Stimulated activated naive CD8-positive, alpha-beta T cell treated with anti-CD3 and anti-CD28 coated beads, Interleukin-15, amount 100 ng/mL, for 72 hours (primary cell): Measurements from ENCODE around the gene HOXA13.

ENCODE experiments used
- ATAC-seq: fragments of 150-1000 bp; cut with Tn5 transposase; 2 replicates; pipeline ENCODE4 v1.10.0; 2021; ENCODE audit warnings: mild to moderate bottlenecking, moderate library complexity
- DNase-seq, 2 donors: peaks; one replicate each; pipeline ENCODE4 v3.0.0; 2021 to 2022
- H3K27ac Mint-ChIP-seq, 2 donors: one replicate each; pipeline ENCODE4 v1.8.0; 2022; ENCODE audit warnings: mild to moderate bottlenecking in 2 of 2, mixed read lengths in 2 of 2, moderate library complexity in 2 of 2
- H3K27me3 Mint-ChIP-seq: one replicate; pipeline ENCODE4 v1.8.0; 2022; ENCODE audit warnings: mixed read lengths
- H3K4me1 Mint-ChIP-seq: one replicate; pipeline ENCODE4 v1.8.0; 2022; ENCODE audit warnings: mild to moderate bottlenecking, mixed read lengths
- H3K4me3 Mint-ChIP-seq, 2 donors: one replicate each; pipeline ENCODE4 v1.8.0; 2022; ENCODE audit warnings: mild to moderate bottlenecking in 2 of 2, mixed read lengths in 2 of 2, moderate library complexity in 1 of 2
- H3K9me3 Mint-ChIP-seq, 2 donors: one replicate each; pipeline ENCODE4 v1.8.0; 2022; ENCODE audit warnings: mixed read lengths in 2 of 2

Gene HOXA13

GRCh38 chr7:27199849-27200760 lies at the start of gene HOXA13:
Gene HOXA13 (minus strand): TSS chr7:27200091. CDS start chr7:27200077, 14 bp downstream.
- ATAC-seq: peak; percentile 74
- Mint-ChIP-seq H3K27me3 (peaks cover 98% of the 10 kb centered on the region), H3K4me3 (peak within 1 kb of the TSS; percentile 87 to 92), H3K27ac (peak within 1 kb of the TSS in 1 of 2 donors; percentile 40), H3K9me3 (no peaks in the 10 kb centered on the region), H3K4me1 (peaks cover 63% of the 10 kb centered on the region)
- no peak for DNase-seq

GRCh38 chr7:27248911-27249723 lies 49.2 kb upstream of the HOXA13 start:
- Mint-ChIP-seq H3K27me3 (peaks cover 100% of the 10 kb centered on the region), H3K4me1 (peaks cover 50% of the 10 kb centered on the region), H3K9me3 (no peaks in the 10 kb centered on the region), H3K27ac (no peak overlapping the region), H3K4me3 (no peak overlapping the region)
- ATAC-seq: no peak
- no peak for DNase-seq

- Mint-ChIP-seq H3K4me3 (no peak overlapping the region), H3K9me3 (no peaks in the 10 kb centered on the region), H3K27ac (no peak overlapping the region), H3K4me1 (peaks cover 56% of the 10 kb centered on the region), H3K27me3 (peaks cover 100% of the 10 kb centered on the region)
- ATAC-seq: no peak
- DNase-seq: no peak
Measured at GRCh38 chr7:27248427-27248806, 48.5 kb upstream of the HOXA13 start.

GRCh38 chr7:27247452-27248426 lies 47.8 kb upstream of the HOXA13 start:
- no peak for DNase-seq
- Mint-ChIP-seq H3K9me3 (no peaks in the 10 kb centered on the region), H3K27me3 (peaks cover 100% of the 10 kb centered on the region), H3K4me1 (peaks cover 61% of the 10 kb centered on the region), H3K4me3 (no peak overlapping the region), H3K27ac (no peak overlapping the region)
- ATAC-seq: no peak

GRCh38 chr7:27247000-27247399 lies 47.1 kb upstream of the HOXA13 start:
- no peak for DNase-seq

GRCh38 chr7:27245798-27246691 lies 46.2 kb upstream of the HOXA13 start:
- Mint-ChIP-seq H3K27me3 (peaks cover 100% of the 10 kb centered on the region), H3K9me3 (no peaks in the 10 kb centered on the region), H3K4me3 (peak overlapping the region; percentile 12 to 42), H3K27ac (no peak overlapping the region), H3K4me1 (peaks cover 59% of the 10 kb centered on the region)
- peak; percentile 50 for ATAC-seq
- peak in 1 of 2 donors; percentile 37 for DNase-seq

More at GRCh38 chr7:27247000-27247399, 47.1 kb upstream of the HOXA13 start:
- no peak overlapping the region for H3K4me3 Mint-ChIP-seq
- H3K27me3 Mint-ChIP-seq: peaks cover 100% of the 10 kb centered on the region
- no peak overlapping the region for H3K27ac Mint-ChIP-seq
- no peaks in the 10 kb centered on the region for H3K9me3 Mint-ChIP-seq
- ATAC-seq: no peak
- H3K4me1 Mint-ChIP-seq: peaks cover 60% of the 10 kb centered on the region

DNA sequence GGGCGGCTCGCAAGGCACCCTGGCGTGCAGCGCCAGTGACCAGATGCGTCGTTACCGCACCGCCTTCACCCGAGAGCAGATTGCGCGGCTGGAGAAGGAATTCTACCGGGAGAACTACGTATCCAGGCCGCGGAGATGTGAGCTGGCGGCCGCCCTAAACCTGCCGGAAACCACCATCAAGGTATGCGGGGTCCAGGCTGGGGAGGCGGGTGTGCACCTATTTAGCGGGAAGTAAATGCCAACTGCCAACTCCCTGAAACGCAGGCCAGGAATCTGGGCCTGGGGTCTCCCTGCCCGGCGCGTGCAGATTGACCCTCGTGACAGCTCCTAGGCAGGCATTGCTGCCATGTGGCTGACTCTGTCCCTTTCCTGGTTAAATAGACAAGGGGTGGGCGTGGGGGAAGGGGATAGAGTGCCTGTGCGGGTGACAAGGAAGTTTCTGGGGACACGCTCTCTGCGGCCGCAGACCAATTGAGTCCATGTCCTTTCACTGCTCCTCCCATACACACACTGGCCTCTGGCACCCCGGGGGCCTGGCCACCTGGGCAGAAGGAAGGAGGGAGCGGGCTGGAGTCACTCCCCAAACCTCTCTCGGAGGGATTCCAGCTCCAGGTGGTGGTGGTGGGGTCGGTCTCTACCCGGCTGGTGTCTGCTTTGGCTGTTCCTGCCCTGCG lies 45.4 kb upstream of the HOXA13 start:
- H3K27me3 Mint-ChIP-seq: peaks cover 100% of the 10 kb centered on the region
- H3K27ac Mint-ChIP-seq: no peak overlapping the region

DNA sequence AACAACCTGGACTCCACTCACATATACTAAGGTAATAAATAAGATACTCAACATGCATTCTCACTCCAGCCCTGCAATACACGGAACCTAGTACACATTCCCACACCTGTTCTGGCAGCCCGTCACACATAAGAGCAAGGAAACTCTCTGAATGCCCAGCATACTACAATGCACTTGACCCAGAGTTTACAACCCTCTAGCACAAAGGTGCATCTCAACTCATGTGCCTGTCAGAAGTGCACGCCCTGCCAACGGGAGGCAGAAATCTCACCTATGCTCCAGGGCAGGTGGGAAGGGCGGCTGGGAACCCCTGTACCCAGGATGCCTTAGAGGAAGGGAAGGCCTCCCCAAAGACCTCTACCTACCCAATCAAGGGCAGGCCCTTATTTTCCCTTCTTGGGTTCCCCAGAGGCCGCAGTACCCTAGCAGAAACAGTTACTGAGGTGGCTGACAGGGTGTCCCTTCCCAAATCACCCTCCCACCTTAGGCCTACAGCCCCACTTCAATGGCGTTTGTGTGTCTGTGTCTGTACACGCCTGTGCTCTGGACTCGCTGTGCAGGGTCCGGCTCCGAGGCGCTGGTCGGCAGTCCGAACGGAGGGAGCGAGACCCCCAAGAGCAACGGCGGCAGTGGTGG lies 44.7 kb upstream of the HOXA13 start:
- ATAC-seq: no peak
- H3K27ac Mint-ChIP-seq: no peak overlapping the region
- peaks cover 100% of the 10 kb centered on the region for H3K27me3 Mint-ChIP-seq
- H3K4me3 Mint-ChIP-seq: no peak overlapping the region
- DNase-seq: no peak
- H3K9me3 Mint-ChIP-seq: no peaks in the 10 kb centered on the region
- H3K4me1 Mint-ChIP-seq: peaks cover 59% of the 10 kb centered on the region

More for the DNA sequence above, 45.4 kb upstream of the HOXA13 start:
- Mint-ChIP-seq H3K9me3 (no peaks in the 10 kb centered on the region), H3K4me3 (no peak overlapping the region), H3K4me1 (peaks cover 59% of the 10 kb centered on the region)
- ATAC-seq (no peak), DNase-seq (no peak)

DNA sequence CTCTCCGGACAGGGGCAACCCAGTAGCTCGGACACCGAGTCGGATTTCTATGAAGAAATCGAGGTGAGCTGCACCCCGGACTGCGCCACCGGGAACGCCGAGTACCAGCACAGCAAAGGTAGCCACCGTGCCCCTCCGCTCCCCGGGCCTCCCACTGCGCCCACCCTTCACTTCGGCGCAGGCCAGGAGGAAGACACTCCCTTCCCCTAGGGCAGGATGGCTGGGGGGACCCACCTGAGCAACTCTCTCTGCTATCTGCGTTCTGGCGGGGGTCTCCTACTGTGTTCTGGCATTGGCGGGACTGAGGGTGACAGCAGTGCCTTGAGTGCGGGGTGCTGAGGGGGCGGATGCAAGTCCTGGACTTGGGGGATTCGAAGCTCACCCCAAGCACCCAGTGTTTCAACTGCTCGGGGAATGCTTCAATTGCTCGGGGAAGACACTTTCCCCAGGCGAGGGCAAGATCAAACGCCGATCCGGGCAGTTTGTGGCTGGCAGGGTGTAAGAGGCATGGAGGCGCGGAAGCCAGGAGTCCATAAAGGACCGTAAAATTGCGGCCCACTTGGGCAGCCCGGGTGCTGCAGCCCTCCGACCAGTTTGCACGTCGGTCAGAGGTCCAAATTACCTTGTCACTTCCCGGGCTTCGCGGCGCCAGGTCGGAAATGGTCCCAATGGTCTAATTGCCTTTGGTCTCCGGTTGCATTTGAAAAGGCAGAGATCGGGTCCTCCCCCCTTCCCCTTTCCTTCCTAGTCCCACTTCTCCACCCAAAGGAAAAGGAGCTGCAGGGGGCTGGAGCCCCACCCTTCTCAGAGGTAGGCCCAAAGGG lies 43.7 kb upstream of the HOXA13 start:
- ATAC-seq (no peak), DNase-seq (no peak)
- Mint-ChIP-seq H3K4me1 (peaks cover 53% of the 10 kb centered on the region), H3K27me3 (peaks cover 100% of the 10 kb centered on the region), H3K27ac (peak overlapping the region in 1 of 2 donors; percentile 74), H3K4me3 (peak overlapping the region; percentile 44 to 62), H3K9me3 (no peaks in the 10 kb centered on the region)

DNA sequence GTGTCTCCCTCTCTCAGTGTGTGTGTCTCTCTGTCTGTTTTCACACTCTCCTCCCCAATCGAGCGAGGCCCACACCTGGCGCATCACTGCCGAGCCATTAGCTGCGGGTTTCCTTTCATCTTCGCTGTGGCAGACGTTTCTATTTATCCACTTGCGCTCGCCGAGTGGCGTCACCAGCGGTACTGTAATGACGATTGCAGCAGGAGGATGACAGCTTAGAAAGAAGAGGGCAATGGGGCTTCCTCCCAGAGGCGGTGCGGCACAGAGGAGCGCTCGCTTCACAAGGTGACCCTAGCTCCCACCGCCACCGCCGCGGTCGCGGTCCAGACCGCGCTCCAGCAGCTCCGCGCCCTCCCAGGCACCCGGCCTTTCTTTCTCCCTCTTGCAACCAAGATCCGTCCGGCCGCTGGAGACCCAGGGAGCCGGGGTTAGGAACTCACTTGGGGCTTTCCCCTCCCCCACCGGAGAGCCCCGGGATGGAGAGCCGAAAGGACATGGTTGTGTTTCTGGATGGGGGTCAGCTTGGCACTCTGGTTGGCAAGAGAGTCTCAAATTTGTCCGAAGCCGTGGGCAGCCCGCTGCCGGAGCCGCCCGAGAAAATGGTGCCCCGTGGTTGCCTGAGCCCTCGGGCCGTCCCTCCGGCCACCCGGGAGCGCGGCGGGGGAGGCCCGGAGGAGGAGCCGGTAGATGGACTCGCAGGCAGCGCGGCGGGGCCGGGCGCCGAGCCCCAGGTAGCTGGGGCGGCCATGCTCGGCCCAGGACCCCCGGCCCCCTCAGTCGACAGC lies 42.9 kb upstream of the HOXA13 start, which contains the start of gene EVX1:
EVX1 (plus strand) TSS at position 248 of the 785 bp plus-strand sequence; CDS start at position 477, 229 bp downstream.
- Mint-ChIP-seq H3K27ac (peak within 1 kb of the TSS in 1 of 2 donors; percentile 74), H3K9me3 (no peaks in the 10 kb centered on the region), H3K4me3 (peak within 1 kb of the TSS; percentile 66 to 74), H3K4me1 (peaks cover 58% of the 10 kb centered on the region), H3K27me3 (peaks cover 100% of the 10 kb centered on the region)
- peak; percentile 40 to 78 for DNase-seq
- peak; percentile 67 for ATAC-seq

GRCh38 chr7:27242154-27242553 lies 42.3 kb upstream of the HOXA13 start:
- Mint-ChIP-seq H3K27ac (no peak overlapping the region), H3K27me3 (peaks cover 100% of the 10 kb centered on the region), H3K9me3 (no peaks in the 10 kb centered on the region), H3K4me1 (peaks cover 64% of the 10 kb centered on the region), H3K4me3 (peak overlapping the region; percentile 66 to 74)
- no peak for DNase-seq
- no peak for ATAC-seq
